Stimulated activated CD4-positive, alpha-beta T cell treated with anti-CD3 and anti-CD28 coated beads, Interleukin-12 subunit alpha, Interleukin-12 subunit beta, amount 100 ng/mL, for 24 hours (primary cell): ENCODE results near the gene MUC20.
"Not testable (repeated sequence)": the region's sequence is repeated elsewhere in the genome, so short reads cannot be mapped to it uniquely, and the experiment has no call there.

Experiments used
- DNase-seq, 2 experiments: peaks; one replicate each; pipeline ENCODE4 v3.0.0-alpha.2; 2020; ENCODE audit warnings: low read depth in 2 of 2

MUC20 gene

GRCh38 chr3:195693428-195694216, 27.2 kb upstream of the MUC20 start:
- DNase-seq: no peak

- not testable (repeated sequence) for DNase-seq
Observed at GRCh38 chr3:195694217-195695076, 26.3 kb upstream of the MUC20 start.

GRCh38 chr3:195696632-195697278, 24.0 kb upstream of the MUC20 start:
- no peak for DNase-seq

- DNase-seq: no peak
Observed at GRCh38 chr3:195697582-195698324, 23.0 kb upstream of the MUC20 start.

- no peak for DNase-seq
Observed at GRCh38 chr3:195698325-195698646, 22.5 kb upstream of the MUC20 start.

DNA sequence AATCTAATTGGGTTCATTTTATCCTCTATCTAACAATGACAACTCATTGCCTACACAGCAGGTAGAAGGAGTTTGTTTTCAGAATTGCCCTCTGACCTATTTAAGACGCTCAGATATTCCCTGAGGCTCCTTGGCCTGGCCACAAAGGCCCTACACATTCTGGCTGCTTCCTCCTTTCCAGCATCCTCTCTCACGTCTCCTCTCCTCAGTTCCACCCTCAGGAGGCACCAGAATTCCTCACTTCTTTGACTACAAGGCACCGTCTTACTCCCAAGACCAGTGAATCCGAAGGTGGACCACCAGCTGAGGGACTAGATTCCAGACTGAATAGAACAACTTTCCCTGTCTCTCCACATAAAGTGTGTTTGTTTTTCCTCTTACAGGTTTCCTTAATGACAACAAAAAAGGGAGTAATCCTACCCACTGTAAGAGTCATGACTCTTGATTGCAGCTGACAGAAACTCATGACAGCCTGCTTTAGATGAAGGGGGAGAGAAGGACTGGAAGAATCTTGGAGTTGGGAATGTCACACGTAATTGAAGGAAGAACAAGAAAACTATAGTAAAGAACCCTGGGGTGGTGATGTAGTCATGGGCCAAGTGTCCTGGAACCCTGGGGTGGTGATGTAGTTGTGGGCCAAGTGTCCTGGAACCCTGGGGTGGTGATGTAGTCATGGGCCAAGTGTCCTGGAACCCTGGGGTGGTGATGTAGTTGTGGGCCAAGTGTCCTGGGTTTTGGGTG, 22.0 kb upstream of the MUC20 start:
- DNase-seq: no peak

DNA sequence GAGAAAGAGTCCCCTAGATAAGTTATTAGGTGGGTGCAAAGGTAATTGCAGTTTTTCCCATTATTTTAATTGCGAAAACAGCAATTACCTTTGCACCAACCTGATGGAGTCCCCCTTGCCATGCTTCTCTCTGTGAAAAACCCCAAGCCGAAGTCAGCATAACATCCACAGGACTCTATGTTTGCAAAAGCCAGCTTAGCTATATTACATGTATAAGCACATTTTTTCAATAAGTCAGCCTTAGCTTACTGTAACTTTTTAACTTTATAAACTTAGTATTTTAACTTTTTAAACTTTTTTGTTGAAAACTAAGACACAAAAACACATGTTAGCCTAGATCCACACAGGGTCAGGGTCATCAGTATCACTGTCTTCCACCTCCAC, 21.4 kb upstream of the MUC20 start:
- DNase-seq: no peak

DNA sequence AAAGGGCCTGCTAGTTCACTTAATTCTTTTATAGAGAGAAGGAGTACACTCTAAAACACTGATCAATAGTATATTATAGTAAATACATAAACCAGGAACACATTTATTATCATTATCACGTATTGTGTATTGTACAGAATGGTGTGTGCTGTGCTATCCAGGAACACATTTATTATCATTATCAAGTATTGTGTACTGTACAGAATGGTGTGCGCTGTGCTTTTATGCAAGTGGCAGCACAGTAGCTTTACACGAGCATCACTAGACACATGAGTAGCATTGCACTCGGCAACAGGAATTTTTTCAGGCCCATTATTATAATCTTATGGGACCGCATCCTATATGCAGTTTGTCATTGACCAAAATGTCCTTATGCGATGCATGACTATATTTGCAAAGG, 20.9 kb upstream of the MUC20 start:
- no peak for DNase-seq

DNA sequence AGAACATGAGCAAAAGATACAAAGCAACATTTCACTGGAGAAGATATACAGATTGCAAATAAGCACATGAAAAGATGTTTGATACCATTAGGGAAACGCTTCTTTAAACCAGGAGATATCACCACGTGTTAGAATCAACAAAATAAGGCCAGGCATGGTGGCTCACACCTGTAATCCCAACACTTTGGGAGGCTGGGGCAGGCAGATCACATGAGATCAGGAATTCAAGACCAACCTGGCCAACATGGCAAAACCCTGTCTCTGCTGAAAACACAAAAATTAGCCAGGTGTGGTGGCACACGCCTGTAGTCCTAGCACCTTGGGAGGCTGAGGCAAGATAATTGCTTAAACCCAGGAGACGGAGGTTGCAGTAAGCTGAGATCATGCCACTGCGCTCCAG, 20.5 kb upstream of the MUC20 start:
- no peak for DNase-seq

DNA sequence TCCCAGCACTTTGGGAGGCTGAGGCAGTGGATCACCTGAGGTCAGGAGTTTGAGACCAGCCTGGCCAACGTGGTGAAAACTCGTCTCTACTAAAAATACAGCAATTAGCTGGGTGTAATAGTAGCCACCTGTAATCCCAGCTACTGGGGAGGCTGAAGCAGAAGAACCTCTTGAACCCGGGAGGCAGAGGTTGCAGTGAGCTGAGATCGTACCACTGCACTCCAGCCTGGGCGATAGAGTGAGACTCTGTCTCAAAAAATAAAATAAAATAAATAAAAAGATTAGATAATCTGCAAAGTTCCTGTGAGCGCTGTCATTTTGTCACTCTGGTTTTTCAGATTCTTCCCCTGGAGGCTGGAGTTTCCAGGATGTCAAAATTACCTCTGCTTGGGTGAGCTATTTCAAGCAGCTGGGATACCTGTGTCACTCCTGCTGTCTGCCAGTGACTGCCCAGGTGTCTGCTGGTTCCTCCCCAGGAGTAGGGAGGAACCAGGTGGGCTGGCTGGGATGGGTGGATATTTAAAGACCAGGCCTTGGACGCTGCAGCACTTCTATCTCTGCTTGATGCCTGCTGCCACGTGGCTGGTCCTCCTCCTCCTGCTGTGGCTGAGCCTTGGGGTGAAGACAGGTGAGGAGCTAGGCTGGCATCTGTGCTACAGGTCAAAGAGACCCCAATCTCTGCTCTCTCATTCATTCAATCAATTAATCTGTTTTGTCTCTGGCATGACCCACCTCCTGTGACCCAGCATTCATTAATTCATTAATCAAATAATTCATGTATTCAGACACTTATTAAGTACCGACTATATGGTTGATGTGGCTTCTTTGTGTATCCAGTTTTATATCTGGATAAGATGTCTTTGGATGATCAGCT, 19.5 kb upstream of the MUC20 start:
- no peak for DNase-seq

DNA sequence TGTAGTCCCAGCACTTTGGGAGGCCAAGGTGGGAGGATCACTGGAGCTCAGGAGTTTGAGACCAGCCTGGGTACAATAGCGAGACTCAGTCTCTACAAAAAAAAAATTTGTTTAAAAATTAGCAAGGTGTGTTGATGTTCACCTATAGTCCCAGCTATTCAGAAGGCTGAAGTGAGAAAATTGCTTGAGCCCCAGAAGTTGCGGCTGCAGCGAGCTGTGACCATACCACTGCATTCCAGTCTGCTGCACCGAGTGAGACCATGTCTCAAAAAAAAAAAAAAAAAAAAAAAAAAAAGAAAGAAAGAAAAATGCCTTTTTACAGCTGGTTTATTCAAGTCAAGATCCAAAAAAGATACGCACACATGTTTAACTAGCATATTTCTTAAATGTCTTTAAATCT, 17.0 kb upstream of the MUC20 start:
- no peak for DNase-seq

GRCh38 chr3:195704433-195704999, 16.3 kb upstream of the MUC20 start:
- DNase-seq: no peak

- no peak for DNase-seq
Observed at GRCh38 chr3:195705081-195705991, 15.4 kb upstream of the MUC20 start.

DNA sequence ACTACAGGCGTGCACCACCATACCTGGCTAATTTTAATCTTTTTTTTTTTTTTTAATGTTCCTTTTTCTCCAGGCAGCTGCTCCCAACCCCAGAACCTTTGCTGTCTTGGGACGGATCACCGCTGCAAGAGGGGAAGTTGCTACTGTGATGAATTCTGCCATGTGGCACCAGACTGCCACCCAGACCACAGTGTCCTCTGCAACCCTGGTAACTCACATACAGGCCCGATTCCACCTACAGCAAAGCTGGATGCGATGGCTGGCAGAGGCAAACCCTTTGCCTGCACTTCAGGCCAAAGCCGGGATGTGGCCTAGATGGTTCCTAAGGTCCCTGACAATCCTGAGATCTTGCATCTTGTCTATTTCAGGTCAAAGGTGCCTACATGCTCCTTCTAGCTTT, 12.7 kb upstream of the MUC20 start:
- DNase-seq: no peak

DNA sequence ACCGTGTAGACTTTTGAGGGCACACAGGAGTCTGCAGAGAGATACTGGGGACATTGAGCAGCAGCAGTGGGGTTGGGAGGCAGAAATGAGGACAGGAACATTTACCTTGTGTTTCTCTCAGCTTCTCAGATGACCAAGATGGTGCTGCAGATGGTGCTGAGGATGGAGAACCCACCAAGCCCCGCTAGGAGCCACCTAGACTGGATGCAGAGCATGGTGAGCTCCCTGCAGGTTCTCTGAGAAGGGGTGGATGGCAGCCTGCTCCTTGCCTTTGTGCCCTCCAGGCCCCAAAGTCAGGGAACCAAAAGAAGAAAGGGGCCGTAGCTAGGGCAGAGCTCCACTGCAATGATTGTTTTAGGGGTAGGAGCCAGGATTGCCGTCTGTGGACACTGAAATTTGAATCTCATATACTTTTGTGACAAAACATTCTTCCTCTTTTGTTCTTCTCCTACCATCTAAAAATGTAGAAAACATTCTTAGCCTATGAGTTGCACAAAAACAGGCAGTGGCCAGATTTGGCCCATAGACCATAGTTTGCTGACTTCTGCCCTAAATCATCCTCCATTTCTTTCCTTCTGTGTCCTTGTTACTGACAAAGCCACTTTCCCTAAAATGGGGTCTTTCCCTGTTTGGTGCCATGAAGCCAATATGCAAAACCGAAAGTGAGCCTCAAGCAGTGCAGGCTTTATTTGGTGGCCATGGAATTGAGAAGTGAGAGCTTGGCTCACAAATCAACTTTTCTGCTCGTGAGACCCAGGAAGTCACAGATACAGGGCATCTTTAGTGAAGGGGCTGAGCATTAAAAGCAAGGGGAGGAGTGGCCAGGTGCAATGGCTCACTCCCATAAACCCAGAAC, 11.9 kb upstream of the MUC20 start:
- DNase-seq: no peak

- no peak for DNase-seq
Observed at GRCh38 chr3:195709676-195710085, 11.1 kb upstream of the MUC20 start.

DNA sequence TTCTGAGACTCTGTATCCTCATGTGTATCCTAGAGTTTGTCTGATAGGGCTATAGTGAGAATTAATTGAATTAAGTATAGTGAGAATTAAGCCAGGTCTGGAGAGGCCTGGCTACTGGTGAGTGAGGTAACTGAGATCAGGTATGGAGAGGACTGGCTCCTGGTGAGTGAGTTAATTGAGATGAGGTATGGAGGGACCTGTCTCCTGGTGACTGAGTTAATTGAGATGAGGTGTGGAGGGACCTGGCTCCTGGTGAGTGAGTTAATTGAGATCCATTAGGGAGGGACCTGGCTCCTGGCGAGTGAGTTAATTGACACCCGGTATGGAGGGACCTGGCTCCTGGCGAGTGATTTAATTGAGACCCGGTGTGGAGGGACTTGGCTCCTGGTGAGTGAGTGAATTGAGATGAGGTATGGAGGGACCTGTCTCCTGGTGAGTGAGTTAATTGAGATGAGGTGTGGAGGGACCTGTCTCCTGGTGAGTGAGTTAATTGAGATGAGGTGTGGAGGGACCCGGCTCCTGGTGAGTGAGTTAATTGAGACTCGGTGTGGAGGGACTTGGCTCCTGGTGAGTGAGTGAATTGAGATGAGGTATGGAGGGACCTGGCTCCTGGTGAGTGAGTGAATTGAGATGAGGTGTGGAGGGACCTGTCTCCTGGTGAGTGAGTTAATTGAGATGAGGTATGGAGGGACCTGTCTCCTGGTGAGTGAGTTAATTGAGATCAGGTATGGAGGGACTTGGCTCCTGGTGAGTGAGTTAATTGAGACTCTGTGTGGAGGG, 10.5 kb upstream of the MUC20 start:
- DNase-seq: not testable (repeated sequence)
